Anterior cingulate cortex (tissue), 58 donors: ENCODE results near the gene TMEM114.

Experiments used
- DNase-seq, 58 donors: peaks; one replicate each; lab custom pipeline; 2025; lab: John Stamatoyannopoulos, UW

Gene TMEM114

GRCh38 chr16:8551388-8552332 is 38.7 kb downstream of the TMEM114 start:
- no peak for DNase-seq

- no peak for DNase-seq
These were observed 39.5 kb downstream of the TMEM114 start for GRCh38 chr16:8550728-8551387.

- no peak for DNase-seq
These were observed 40.4 kb downstream of the TMEM114 start for GRCh38 chr16:8549843-8550412.

GRCh38 chr16:8548166-8548565 is 42.1 kb downstream of the TMEM114 start:
- DNase-seq = no peak

- DNase-seq = no peak
These were observed 42.5 kb downstream of the TMEM114 start for GRCh38 chr16:8547762-8548161.

GRCh38 chr16:8544406-8544805 is 45.9 kb downstream of the TMEM114 start:
- no peak for DNase-seq

- DNase-seq = no peak
These were observed 47.1 kb downstream of the TMEM114 start for GRCh38 chr16:8543258-8543657.

GRCh38 chr16:8542393-8542792 is 47.9 kb downstream of the TMEM114 start:
- DNase-seq = no peak

GRCh38 chr16:8541868-8542267 is 48.4 kb downstream of the TMEM114 start:
- no peak for DNase-seq

- DNase-seq = no peak
These were observed 52.5 kb downstream of the TMEM114 start for GRCh38 chr16:8537691-8538342.

- DNase-seq = no peak
These were observed 56.8 kb downstream of the TMEM114 start for GRCh38 chr16:8533509-8533908.

- DNase-seq = no peak
These were observed 59.4 kb downstream of the TMEM114 start for GRCh38 chr16:8530752-8531384.

GRCh38 chr16:8528471-8528870 is 61.8 kb downstream of the TMEM114 start:
- no peak for DNase-seq

- no peak for DNase-seq
These were observed 66.4 kb downstream of the TMEM114 start for GRCh38 chr16:8523932-8524331.

GRCh38 chr16:8522757-8523156 is 67.6 kb downstream of the TMEM114 start:
- no peak for DNase-seq

- DNase-seq = no peak
These were observed 70.7 kb downstream of the TMEM114 start for GRCh38 chr16:8519643-8520042.
